HCT116 (cell line): ENCODE measurements around the gene MTURN. TPM values are rescaled to one million over a fixed set of nuclear protein-coding genes. Genes with fewer than 3 reads are reported as not detected.

ENCODE experiments used
- ATAC-seq: fragments of 200-7000 bp; cut with Tn5 transposase; 2 replicates; pipeline ENCODE4 v1.9.1; 2020; ENCODE audit warnings: mild to moderate bottlenecking, moderate library complexity
- BruUV-seq: library from RNA; stranded (reverse); fragments of 400-500 nt; replicated peaks from 2 replicates; lab custom pipeline; 2021; lab: Mats Ljungman, UMichigan
- CTCF ChIA-PET: fragments of 300-600 bp; sonication (Branson Sonifier 250); formaldehyde crosslinking; loops from one replicate; lab custom pipeline; 2021; ENCODE audit warnings: antibody characterized with exemption; lab: Charles Lee
- POLR2A ChIA-PET: fragments of 300-600, 350-600 bp; sonication (Branson Sonifier 250); formaldehyde crosslinking; loops from one replicate; lab custom pipeline; 2021; ENCODE audit warnings: antibody characterized with exemption; lab: Charles Lee
- RAD21 ChIA-PET, 2 experiments: fragments of 300-600 bp; sonication (Branson Sonifier 250); formaldehyde crosslinking; loops; one replicate each; lab custom pipeline; 2023; ENCODE audit warnings: low total read pairs in 2 of 2; ENCODE audit not compliant: uncharacterized antibody in 2 of 2, unreplicated experiment in 2 of 2, low non-redundant PET in 1 of 2; lab: Charles Lee
- DNase-seq: peaks from one replicate; pipeline ENCODE4 v3.0.0-alpha.2; 2010; ENCODE audit warnings: low read depth, low spot score
- H2AFZ ChIP-seq: fragments of 200-600 bp; shearing (Covaris generic), sonication (generic); 2 replicates; pipeline ENCODE4 v1.6.1; 2017; ENCODE audit warnings: low read depth, mixed run types, mixed read lengths, antibody characterized with exemption, low read length; ENCODE audit not compliant: poor library complexity, severe bottlenecking
- H3K27ac ChIP-seq: 2 replicates; pipeline ENCODE4 v1.5.1; 2012; ENCODE audit warnings: low read depth, low read length
- H3K27me3 ChIP-seq: fragments of 200-600 bp; sonication (generic); 2 replicates; pipeline ENCODE4 v1.6.1; 2016; ENCODE audit warnings: mixed run types, low read length, mixed read lengths; ENCODE audit not compliant: insufficient read depth
- H3K36me3 ChIP-seq, 2 experiments: fragments of 200-500 bp in 1 of 2; fragments of 200-600 bp in 1 of 2; sonication (Bioruptor generic) in 1 of 2; sonication (generic) in 1 of 2; 2 replicates each; pipeline versions ENCODE4 v1.5.1 to v1.6.1; 2014 to 2016; ENCODE audit warnings: low read length in 2 of 2, inconsistent platforms in 1 of 2, mixed read lengths in 1 of 2, mixed run types in 1 of 2; ENCODE audit not compliant: insufficient read depth in 2 of 2, control insufficient read depth in 1 of 2
- H3K4me1 ChIP-seq, 2 experiments: fragments of 200-600 bp in 1 of 2; sonication (generic) in 1 of 2; 2 replicates each; pipeline versions ENCODE4 v1.5.1 to v1.6.1; 2012 to 2017; ENCODE audit warnings: low read length in 2 of 2, inconsistent platforms in 1 of 2, mild to moderate bottlenecking in 1 of 2, mixed read lengths in 1 of 2, mixed run types in 1 of 2, moderate library complexity in 1 of 2; ENCODE audit not compliant: insufficient read depth in 2 of 2, control insufficient read depth in 1 of 2
- H3K4me2 ChIP-seq: fragments of 200-600 bp; sonication (generic); 2 replicates; pipeline ENCODE4 v1.6.1; 2017; ENCODE audit warnings: mixed run types, low read length, mixed read lengths
- H3K4me3 ChIP-seq, 2 experiments: fragments of 200-600 bp in 1 of 2; sonication (generic) in 1 of 2; replicated peaks in 1 of 2; 2 replicates each; pipeline ENCODE4 v1.5.1; 2011 to 2016; ENCODE audit warnings: low read length in 2 of 2, control low read depth in 1 of 2, low read depth in 1 of 2, mild to moderate bottlenecking in 1 of 2, mixed read lengths in 1 of 2, mixed run types in 1 of 2
- H3K79me2 ChIP-seq: fragments of 200-600 bp; sonication (generic); 2 replicates; pipeline ENCODE4 v1.6.1; 2017; ENCODE audit warnings: mild to moderate bottlenecking, mixed run types, low read length, moderate library complexity, mixed read lengths; ENCODE audit not compliant: insufficient read depth
- H3K9ac ChIP-seq: fragments of 200-600 bp; sonication (generic); 2 replicates; pipeline ENCODE4 v1.6.1; 2016; ENCODE audit warnings: low read length, mixed read lengths
- H3K9me2 ChIP-seq: fragments of 200-600 bp; sonication (generic), shearing (Covaris generic); 2 replicates; pipeline ENCODE4 v1.6.1; 2017; ENCODE audit warnings: mixed run types, mild to moderate bottlenecking, moderate library complexity; ENCODE audit not compliant: insufficient read depth
- H3K9me3 ChIP-seq, 2 experiments: fragments of 200-500 bp in 1 of 2; fragments of 200-600 bp in 1 of 2; sonication (Bioruptor generic) in 1 of 2; sonication (generic) in 1 of 2; 2 replicates each; pipeline ENCODE4 v1.6.1; 2014 to 2017; ENCODE audit warnings: low read length in 2 of 2, mixed read lengths in 2 of 2, inconsistent platforms in 1 of 2, low read depth in 1 of 2, mild to moderate bottlenecking in 1 of 2, mixed run types in 1 of 2, moderate library complexity in 1 of 2; ENCODE audit not compliant: control insufficient read depth in 1 of 2, insufficient read depth in 1 of 2
- H4K20me1 ChIP-seq: fragments of 200-600 bp; sonication (generic), shearing (Covaris generic); 2 replicates; pipeline ENCODE4 v1.6.1; 2017; ENCODE audit warnings: mixed run types, mild to moderate bottlenecking, moderate library complexity; ENCODE audit not compliant: insufficient read depth
- CBX3 ChIP-seq: IDR thresholded peaks from 2 replicates; pipeline ENCODE4 v1.6.1; 2012; ENCODE audit warnings: low read depth
- CEBPB ChIP-seq: IDR thresholded peaks from 2 replicates; pipeline ENCODE4 v1.6.1; 2012; ENCODE audit warnings: low read depth
- EGR1 ChIP-seq: IDR thresholded peaks from 2 replicates; pipeline ENCODE4 v1.6.1; 2012; ENCODE audit warnings: low read depth
- ELF1 ChIP-seq: IDR thresholded peaks from 2 replicates; pipeline ENCODE4 v1.6.1; 2012; ENCODE audit warnings: low read depth, borderline replicate concordance
- EZH2phosphoT487 ChIP-seq: fragments of 200-600 bp; IDR thresholded peaks from 2 replicates; pipeline ENCODE4 v1.6.1; 2018; ENCODE audit warnings: antibody characterized with exemption, borderline replicate concordance
- JUND ChIP-seq: IDR thresholded peaks from 2 replicates; pipeline ENCODE4 v1.6.1; 2012
- POLR2A ChIP-seq: IDR thresholded peaks from 2 replicates; pipeline ENCODE4 v1.7.0; 2011; ENCODE audit warnings: borderline replicate concordance; ENCODE audit not compliant: insufficient read depth, insufficient read length; ENCODE audit errors: extremely low read depth
- POLR2AphosphoS5 ChIP-seq: IDR thresholded peaks from 2 replicates; pipeline ENCODE4 v1.6.1; 2011; ENCODE audit warnings: mild to moderate bottlenecking, low read depth, low read length, moderate library complexity
- SIN3A ChIP-seq: IDR thresholded peaks from 2 replicates; pipeline ENCODE4 v1.6.1; 2012; ENCODE audit warnings: low read depth
- SP1 ChIP-seq: IDR thresholded peaks from 2 replicates; pipeline ENCODE4 v1.6.1; 2012; ENCODE audit warnings: low read depth
- SRF ChIP-seq: IDR thresholded peaks from 2 replicates; pipeline ENCODE4 v1.6.1; 2012; ENCODE audit warnings: low read depth
- TCF7L2 ChIP-seq: IDR thresholded peaks from 2 replicates; pipeline ENCODE4 v1.7.0; 2011; ENCODE audit warnings: borderline replicate concordance, inconsistent platforms; ENCODE audit not compliant: insufficient read depth, insufficient read length; ENCODE audit errors: extremely low read depth
- YY1 ChIP-seq: IDR thresholded peaks from 2 replicates; pipeline ENCODE4 v1.6.1; 2011; ENCODE audit warnings: low read length, low read depth, moderate library complexity, mild to moderate bottlenecking; ENCODE audit not compliant: insufficient replicate concordance; ENCODE audit errors: extremely low read depth
- ZFX ChIP-seq: fragments of 450-650 bp; IDR thresholded peaks from 2 replicates; pipeline ENCODE4 v1.6.1; 2017
- ZNF274 ChIP-seq: fragments of 200-500 bp; sonication (Bioruptor generic); IDR thresholded peaks from 2 replicates; pipeline ENCODE4 v1.6.1; 2014; ENCODE audit warnings: mild to moderate bottlenecking, low read depth, low read length, inconsistent platforms
- intact Hi-C: fragments of 100-400 bp; cut with micrococcal nuclease; formaldehyde crosslinking; loops from 2 replicates; pipeline ENCODE4 v1.10.0; 2022
- total RNA-seq: library from RNA; stranded (reverse); gene quantifications from one replicate; pipeline ENCODE4 v1.2.1, GENCODE V29; 2021; ENCODE audit not compliant: unreplicated experiment
- TF ChIP-seq, protein P1 (sequence below): IDR thresholded peaks from 2 replicates; pipeline ENCODE4 v1.6.1; 2012; ENCODE audit warnings: low read depth
- TF ChIP-seq, protein P2 (sequence below), 3 experiments: fragments of 200-600 bp in 1 of 3; sonication (generic) in 1 of 3; IDR thresholded peaks in 2 of 3; conservative IDR thresholded peaks in 1 of 3; 2 replicates each; pipeline ENCODE4 v1.5.1; 2012 to 2017; ENCODE audit warnings: low read depth in 2 of 3, low read length in 2 of 3, antibody characterized with exemption in 1 of 3, borderline replicate concordance in 1 of 3, control low read depth in 1 of 3, mild to moderate bottlenecking in 1 of 3, mixed read lengths in 1 of 3, mixed run types in 1 of 3, moderate library complexity in 1 of 3; ENCODE audit not compliant: insufficient read depth in 1 of 3
- TF ChIP-seq, protein P3 (sequence below): IDR thresholded peaks from 2 replicates; pipeline ENCODE4 v1.6.1; 2011; ENCODE audit warnings: mild to moderate bottlenecking, low read length, moderate library complexity; ENCODE audit not compliant: insufficient replicate concordance; ENCODE audit errors: extremely low read depth

MTURN gene
- total RNA-seq, 1 experiment from 2014 or later, result 7.5 TPM

DNA sequence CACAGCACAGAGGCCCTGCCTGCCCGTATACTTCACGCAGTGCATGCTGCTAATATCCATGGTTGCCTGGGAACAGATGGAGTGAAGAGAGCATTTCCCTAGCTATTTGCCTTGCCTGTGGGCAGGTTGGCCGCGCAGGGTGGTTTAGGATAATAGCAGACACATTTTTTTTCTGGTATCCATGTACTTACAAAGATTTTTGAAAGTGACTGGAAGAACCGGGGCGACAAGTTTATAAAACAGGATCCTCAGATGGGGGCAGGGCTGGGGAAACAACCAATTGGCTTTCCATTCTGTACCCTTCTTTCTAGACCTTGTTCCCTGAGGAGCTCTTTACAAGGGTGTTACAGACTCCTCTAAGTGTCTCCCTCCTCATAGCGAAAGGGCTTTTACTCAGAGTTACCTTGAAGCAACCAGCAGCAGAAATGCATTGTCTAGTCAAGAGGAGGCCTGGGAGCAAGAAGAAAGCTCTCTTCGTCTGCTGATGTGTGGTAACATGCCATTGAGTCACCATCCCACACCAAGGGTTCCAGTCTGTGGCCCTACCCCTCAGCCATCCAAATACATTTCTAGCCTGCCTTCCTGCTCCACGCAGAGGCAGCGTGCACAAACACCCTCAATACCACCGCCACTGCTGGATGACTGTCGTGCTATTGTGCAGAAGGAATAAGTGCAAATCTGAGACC, 31.5 kb downstream of the MTURN start:
- ChIA-PET RAD21 (interaction anchor here in 1 of 2 experiments (0.7 kb wide), 1 partner anchor 132 kb away, joined by 3 read pairs; no protein-coding TSS in a partner anchor), CTCF (no interaction called here)
- Histone ChIP-seq H3K79me2 (no peaks in the 10 kb centered on the region), H3K4me2 (no peak overlapping the region), H3K4me3 (no peak overlapping the region), H2AFZ (no peak overlapping the region), H3K9me2 (no peaks in the 10 kb centered on the region), H3K27me3 (no peaks in the 10 kb centered on the region), H3K9ac (no peak overlapping the region), H3K36me3 (no peaks in the 10 kb centered on the region), H3K27ac (no peak overlapping the region)
- no peak for DNase-seq
- intact Hi-C loops, result loop anchor here (10.0 kb wide), 1 partner anchor 579 kb away; no protein-coding TSS in a partner anchor
- no TSS peak for BruUV-seq
- TF ChIP-seq SRF (no peak), ZFX (no peak), SP1 (no peak), CEBPB (no peak), ELF1 (no peak), POLR2AphosphoS5 (no peak), POLR2A (no peak), ZNF274 (no peak), EZH2phosphoT487 (no peak), JUND (no peak), EGR1 (no peak), YY1 (no peak), SIN3A (no peak), CBX3 (no peak), TCF7L2 (no peak)
- TF ChIP-seq, protein P1, sequence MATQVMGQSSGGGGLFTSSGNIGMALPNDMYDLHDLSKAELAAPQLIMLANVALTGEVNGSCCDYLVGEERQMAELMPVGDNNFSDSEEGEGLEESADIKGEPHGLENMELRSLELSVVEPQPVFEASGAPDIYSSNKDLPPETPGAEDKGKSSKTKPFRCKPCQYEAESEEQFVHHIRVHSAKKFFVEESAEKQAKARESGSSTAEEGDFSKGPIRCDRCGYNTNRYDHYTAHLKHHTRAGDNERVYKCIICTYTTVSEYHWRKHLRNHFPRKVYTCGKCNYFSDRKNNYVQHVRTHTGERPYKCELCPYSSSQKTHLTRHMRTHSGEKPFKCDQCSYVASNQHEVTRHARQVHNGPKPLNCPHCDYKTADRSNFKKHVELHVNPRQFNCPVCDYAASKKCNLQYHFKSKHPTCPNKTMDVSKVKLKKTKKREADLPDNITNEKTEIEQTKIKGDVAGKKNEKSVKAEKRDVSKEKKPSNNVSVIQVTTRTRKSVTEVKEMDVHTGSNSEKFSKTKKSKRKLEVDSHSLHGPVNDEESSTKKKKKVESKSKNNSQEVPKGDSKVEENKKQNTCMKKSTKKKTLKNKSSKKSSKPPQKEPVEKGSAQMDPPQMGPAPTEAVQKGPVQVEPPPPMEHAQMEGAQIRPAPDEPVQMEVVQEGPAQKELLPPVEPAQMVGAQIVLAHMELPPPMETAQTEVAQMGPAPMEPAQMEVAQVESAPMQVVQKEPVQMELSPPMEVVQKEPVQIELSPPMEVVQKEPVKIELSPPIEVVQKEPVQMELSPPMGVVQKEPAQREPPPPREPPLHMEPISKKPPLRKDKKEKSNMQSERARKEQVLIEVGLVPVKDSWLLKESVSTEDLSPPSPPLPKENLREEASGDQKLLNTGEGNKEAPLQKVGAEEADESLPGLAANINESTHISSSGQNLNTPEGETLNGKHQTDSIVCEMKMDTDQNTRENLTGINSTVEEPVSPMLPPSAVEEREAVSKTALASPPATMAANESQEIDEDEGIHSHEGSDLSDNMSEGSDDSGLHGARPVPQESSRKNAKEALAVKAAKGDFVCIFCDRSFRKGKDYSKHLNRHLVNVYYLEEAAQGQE, result no peak
- TF ChIP-seq, protein P2, sequence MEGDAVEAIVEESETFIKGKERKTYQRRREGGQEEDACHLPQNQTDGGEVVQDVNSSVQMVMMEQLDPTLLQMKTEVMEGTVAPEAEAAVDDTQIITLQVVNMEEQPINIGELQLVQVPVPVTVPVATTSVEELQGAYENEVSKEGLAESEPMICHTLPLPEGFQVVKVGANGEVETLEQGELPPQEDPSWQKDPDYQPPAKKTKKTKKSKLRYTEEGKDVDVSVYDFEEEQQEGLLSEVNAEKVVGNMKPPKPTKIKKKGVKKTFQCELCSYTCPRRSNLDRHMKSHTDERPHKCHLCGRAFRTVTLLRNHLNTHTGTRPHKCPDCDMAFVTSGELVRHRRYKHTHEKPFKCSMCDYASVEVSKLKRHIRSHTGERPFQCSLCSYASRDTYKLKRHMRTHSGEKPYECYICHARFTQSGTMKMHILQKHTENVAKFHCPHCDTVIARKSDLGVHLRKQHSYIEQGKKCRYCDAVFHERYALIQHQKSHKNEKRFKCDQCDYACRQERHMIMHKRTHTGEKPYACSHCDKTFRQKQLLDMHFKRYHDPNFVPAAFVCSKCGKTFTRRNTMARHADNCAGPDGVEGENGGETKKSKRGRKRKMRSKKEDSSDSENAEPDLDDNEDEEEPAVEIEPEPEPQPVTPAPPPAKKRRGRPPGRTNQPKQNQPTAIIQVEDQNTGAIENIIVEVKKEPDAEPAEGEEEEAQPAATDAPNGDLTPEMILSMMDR (IDR thresholded peaks at IDR 0.05 in 2 of 3, conservative IDR thresholded peaks at IDR 0.05 in 1 of 3; ENCODE audit: borderline replicate concordance in 1 of 3, insufficient read depth in 1 of 3, low read depth in 2 of 3, low read length in 2 of 3), result no peak
- TF ChIP-seq, protein P3, sequence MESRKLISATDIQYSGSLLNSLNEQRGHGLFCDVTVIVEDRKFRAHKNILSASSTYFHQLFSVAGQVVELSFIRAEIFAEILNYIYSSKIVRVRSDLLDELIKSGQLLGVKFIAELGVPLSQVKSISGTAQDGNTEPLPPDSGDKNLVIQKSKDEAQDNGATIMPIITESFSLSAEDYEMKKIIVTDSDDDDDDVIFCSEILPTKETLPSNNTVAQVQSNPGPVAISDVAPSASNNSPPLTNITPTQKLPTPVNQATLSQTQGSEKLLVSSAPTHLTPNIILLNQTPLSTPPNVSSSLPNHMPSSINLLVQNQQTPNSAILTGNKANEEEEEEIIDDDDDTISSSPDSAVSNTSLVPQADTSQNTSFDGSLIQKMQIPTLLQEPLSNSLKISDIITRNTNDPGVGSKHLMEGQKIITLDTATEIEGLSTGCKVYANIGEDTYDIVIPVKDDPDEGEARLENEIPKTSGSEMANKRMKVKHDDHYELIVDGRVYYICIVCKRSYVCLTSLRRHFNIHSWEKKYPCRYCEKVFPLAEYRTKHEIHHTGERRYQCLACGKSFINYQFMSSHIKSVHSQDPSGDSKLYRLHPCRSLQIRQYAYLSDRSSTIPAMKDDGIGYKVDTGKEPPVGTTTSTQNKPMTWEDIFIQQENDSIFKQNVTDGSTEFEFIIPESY, result no peak
- TF ChIP-seq, all 23 proteins: peak for 0
- Histone ChIP-seq H3K9me3 (no peaks in the 10 kb centered on the region), H3K4me1 (peaks cover 0 to 10% of the 10 kb centered on the region in 2 experiments; a peak in 2 of 4 replicates), H4K20me1 (no peaks in the 10 kb centered on the region)
- no peak for ATAC-seq
- POLR2A ChIA-PET, result no interaction called here
